A172 (cell line): ENCODE data around the gene SUCLG1. TPM values are rescaled to one million over a fixed set of nuclear protein-coding genes. Genes with fewer than 3 reads are reported as not detected.
"Not testable (repeated sequence)": the region's sequence is repeated elsewhere in the genome, so short reads cannot be mapped to it uniquely, and the experiment has no call there.

Experiments
- DNase-seq: peaks from one replicate; pipeline ENCODE4 v3.0.0-alpha.2; 2015; ENCODE audit warnings: low spot score
- total RNA-seq: library from RNA; depleted of rRNA; stranded (reverse); fragments of >200 nt; shearing (Covaris generic); gene quantifications from 2 replicates; pipeline ENCODE4 v1.2.3, GENCODE V29; 2014; rRNA removed

The SUCLG1 gene
- 120 TPM in 2 replicates for total RNA-seq

- DNase-seq = peak; percentile 82
Observed at GRCh38 chr2:84459018-84459943, at the start of gene SUCLG1. Gene SUCLG1 (minus strand): TSS chr2:84459280. CDS start chr2:84459269, 11 bp downstream.

DNA sequence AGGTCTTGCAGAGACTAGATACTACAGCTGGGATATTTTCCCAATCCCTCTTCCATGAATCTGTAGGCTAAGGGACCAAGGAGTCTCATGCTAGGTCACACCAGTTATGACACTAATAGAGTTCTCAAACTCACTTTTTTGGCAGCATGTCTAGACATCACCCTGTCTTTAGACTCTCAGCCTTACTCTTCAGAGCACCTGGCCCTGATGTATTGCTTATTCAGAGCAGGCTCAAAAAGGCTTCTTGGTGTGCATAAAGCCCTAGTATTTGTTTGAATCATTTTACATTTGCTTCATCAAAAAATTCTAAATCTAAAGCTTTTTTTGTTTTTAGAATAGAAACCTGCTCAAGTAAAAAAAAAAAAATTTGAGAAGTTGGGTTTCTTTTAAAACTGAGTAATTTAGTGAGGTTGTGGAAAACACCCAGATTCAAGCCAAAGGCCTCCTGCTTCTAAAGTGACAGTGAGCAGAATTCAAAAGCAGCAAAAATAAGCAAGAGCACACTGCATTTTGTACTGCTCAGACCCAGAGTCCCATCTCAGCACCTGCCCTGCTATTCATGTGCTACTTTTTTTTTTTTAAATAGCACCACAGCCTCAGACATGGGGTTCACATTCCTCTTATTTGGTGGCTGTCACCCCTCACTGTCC, 39.2 kb upstream of the SUCLG1 start:
- no peak for DNase-seq

GRCh38 chr2:84497285-84497684, 38.2 kb upstream of the SUCLG1 start:
- DNase-seq = no peak

DNA sequence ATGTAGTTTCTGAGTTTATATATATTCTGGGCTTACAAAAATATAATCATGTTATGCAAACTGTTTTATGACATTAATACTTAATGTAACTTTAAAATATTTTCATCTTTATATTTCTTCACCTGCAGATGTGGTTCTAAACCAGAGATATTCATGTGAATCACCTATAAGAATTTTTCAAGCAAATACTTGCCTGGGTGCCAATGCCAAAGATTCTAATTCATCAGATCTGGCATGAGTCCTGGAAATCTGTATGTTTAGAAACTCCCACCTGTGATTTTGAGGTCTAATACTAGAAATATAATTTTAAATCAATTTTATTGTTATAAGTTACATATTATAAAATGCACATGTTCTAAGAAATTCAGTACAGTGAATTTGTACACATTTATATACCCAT, 37.3 kb upstream of the SUCLG1 start:
- no peak for DNase-seq

- peak; percentile 71 for DNase-seq
Observed at GRCh38 chr2:84495539-84496146, 36.6 kb upstream of the SUCLG1 start.

GRCh38 chr2:84494070-84494469, 35.0 kb upstream of the SUCLG1 start:
- peak; percentile 56 for DNase-seq

GRCh38 chr2:84493514-84493913, 34.4 kb upstream of the SUCLG1 start:
- peak; percentile 92 for DNase-seq

DNA sequence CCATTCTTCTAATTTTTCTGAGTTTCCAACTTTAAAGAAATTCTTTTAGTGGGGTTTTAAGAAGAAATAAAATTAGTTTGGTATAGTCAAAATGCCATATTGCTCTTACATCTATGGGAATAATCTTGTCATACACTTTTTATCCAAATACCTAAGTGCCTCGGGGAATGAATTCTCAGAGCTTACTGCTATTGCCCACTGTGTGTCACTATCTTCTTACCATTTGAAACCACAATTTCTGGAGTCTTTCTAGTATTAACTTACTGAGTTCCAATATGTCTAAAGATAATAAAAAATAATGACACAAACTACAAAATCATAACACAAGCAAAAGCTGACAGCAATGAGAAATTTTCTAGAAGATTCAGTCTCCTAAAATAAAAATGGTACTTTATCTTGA, 33.5 kb upstream of the SUCLG1 start:
- DNase-seq = no peak

- DNase-seq = no peak
Observed at GRCh38 chr2:84491741-84492140, 32.7 kb upstream of the SUCLG1 start.

DNA sequence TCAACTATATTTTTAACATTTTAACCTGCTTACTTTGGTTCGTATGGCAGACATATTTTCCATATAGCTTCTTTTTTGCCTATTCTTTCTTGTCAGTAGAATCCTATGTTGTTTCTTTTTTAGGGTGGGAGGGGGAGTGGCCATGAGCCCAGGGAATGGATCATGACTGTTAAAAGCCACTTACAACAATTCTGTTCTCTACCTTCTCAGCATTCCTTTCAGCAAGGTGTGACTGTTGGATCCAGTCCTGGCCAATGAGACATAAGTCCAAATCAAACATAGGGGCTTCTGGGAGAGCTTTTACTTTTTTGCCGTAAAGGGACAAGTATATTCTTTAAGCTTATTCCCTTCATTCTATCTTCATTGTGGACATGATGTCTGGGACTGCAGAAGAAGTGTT, 32.2 kb upstream of the SUCLG1 start:
- DNase-seq = no peak

GRCh38 chr2:84487298-84487996, 28.4 kb upstream of the SUCLG1 start:
- DNase-seq = no peak

GRCh38 chr2:84486441-84487115, 27.5 kb upstream of the SUCLG1 start:
- no peak for DNase-seq

DNA sequence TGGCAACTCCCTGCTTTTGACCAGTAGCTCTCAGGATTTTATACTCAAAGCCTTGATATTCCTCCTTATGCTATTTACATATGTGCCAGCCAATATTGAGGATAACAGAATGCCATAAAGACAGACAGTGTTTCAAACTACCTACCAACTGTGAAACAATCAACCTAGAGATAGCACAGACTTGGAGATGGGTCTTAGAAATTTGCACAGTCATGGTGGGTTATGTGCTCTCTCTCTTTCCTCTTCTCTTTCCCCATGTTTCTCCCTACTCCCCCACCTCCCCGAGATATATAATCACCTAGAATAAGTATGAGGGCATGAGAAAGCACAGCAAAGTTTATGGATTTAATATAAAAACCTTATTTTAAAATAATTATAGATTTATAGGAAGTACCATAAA, 24.2 kb upstream of the SUCLG1 start:
- DNase-seq = no peak

GRCh38 chr2:84482603-84483002, 23.5 kb upstream of the SUCLG1 start:
- DNase-seq = no peak

- DNase-seq = peak; percentile 75
Observed at GRCh38 chr2:84481702-84482101, 22.6 kb upstream of the SUCLG1 start.

GRCh38 chr2:84478867-84479266, 19.8 kb upstream of the SUCLG1 start:
- DNase-seq = no peak

- no peak for DNase-seq
Observed at GRCh38 chr2:84477886-84478285, 18.8 kb upstream of the SUCLG1 start.

DNA sequence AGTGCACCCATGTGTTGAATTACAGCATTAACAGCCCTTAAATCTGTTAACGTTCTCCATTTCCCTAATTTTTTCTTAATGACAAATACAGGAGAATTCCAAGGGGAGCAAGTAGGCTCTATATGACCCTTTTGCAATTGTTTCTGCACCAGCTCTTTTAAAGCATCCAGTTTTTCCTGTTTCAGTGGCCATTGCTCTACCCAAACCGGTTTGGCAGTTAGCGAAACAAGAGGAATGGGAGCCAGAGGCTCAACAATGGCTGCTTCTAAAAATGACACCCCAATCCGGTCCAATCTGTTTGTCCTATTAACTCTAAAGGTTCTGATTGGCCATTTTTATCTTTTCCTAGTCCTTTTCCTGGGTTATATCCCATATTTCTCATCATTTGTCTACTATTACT, 15.1 kb upstream of the SUCLG1 start:
- no peak for DNase-seq

DNA sequence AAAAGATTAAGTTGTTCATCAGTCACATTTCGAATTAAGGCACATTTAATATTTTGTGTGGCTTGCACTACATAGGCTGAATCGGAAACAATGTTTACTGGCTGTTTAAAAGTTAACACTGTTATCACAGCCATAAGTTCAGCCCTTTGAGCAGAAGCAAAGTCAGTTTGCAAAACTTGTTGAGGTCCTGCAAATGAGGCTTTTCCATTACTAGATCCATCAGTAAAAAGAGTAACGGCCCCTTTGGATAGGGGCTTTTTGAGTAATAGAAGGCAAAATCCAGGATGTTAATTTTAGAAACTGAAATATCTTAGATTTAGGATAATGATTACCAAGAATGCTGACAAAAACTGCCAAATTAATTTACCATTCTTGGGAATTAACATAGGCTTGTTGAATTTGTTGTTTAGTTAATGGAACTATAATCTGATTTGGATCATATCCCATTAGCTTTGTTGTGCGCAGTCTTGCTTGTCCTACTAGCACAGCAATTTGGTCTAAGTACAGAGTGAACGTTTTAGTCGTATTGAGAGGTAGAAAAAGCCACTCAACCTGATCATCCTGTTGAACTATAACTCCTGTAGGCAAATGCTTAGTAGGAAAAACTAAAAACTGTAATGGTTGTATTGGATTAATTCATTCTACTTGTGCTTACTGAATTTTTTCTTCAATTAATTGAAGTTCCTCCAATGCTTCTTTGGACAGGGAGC, 13.9 kb upstream of the SUCLG1 start:
- no peak for DNase-seq

DNA sequence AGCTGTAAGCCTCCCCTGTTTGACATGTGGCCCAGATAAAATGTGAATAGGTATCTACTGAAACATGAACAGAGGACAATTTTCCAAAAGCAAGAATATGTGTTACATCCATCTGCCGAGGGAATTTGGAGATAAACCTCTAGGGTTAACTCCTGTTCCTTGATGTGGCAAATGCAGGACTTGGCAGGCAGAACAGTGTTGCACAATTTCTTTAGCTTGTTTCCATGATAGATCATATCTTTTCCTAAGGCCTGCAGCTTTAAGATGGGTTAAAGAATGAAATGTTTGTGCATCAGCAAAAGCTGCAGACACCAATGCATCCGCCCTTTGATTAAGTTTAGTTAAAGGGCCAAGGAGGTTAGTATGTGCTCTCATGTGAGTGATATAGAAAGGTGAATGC, 13.3 kb upstream of the SUCLG1 start:
- DNase-seq = not testable (repeated sequence)

DNA sequence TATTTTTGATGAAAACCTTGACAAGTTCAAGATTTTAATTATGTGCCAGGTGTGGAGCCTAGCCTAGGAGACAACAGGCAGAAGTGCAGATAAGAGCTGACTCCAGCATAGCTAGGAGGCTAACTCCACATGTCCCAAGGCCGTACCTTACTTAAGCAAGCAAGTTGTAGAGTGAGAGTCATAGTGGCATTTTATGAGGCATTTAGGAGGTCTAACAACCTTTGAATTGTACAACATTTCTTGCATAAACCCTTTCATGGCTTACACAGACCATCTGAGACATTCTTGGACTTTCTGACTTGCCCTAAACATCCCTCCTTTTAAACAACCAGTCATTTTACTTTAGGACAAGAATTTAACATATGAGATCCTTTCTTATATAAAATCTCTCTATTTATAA, 8.3 kb upstream of the SUCLG1 start:
- DNase-seq = no peak
